Neuronal stem cell (in vitro differentiated cells): ENCODE data around the gene C1orf53.
A peak's percentile ranks its signal among the peaks of the same experiment; 100 is the strongest.

Experiments
- DNase-seq: peaks from one replicate; pipeline ENCODE4 v3.0.0-alpha.2; 2013; ENCODE audit warnings: low spot score
- H2AFZ ChIP-seq: one replicate; pipeline ENCODE4 v1.6.1; 2013; ENCODE audit warnings: mild to moderate bottlenecking, low read length, inconsistent platforms
- H2AK5ac ChIP-seq: 2 replicates; pipeline ENCODE4 v1.6.1; 2013; ENCODE audit warnings: low read depth, mild to moderate bottlenecking, inconsistent platforms, low read length, moderate library complexity, mixed read lengths
- H2BK120ac ChIP-seq: 2 replicates; pipeline ENCODE4 v1.6.1; 2013; ENCODE audit warnings: low read depth, mild to moderate bottlenecking, inconsistent platforms, low read length, moderate library complexity, mixed read lengths
- H2BK12ac ChIP-seq: one replicate; pipeline ENCODE4 v1.6.1; 2013; ENCODE audit warnings: low read length, inconsistent platforms
- H2BK15ac ChIP-seq: 2 replicates; pipeline ENCODE4 v1.6.1; 2013; ENCODE audit warnings: mild to moderate bottlenecking, low read length, inconsistent platforms, mixed read lengths
- H2BK5ac ChIP-seq: one replicate; pipeline ENCODE4 v1.6.1; 2013; ENCODE audit warnings: inconsistent platforms, mild to moderate bottlenecking, low read length, moderate library complexity
- H3K14ac ChIP-seq: one replicate; pipeline ENCODE4 v1.6.1; 2013; ENCODE audit warnings: low read length, inconsistent platforms
- H3K18ac ChIP-seq: 2 replicates; pipeline ENCODE4 v1.6.1; 2013; ENCODE audit warnings: low read length, inconsistent platforms
- H3K23ac ChIP-seq: 2 replicates; pipeline ENCODE4 v1.6.1; 2013; ENCODE audit warnings: low read depth, mild to moderate bottlenecking, mixed read lengths, low read length, inconsistent platforms; ENCODE audit not compliant: poor library complexity
- H3K27ac ChIP-seq: replicated peaks from 3 replicates; pipeline ENCODE4 v1.5.1; 2013; ENCODE audit warnings: low read length, inconsistent platforms
- H3K27me3 ChIP-seq, 3 experiments: 2 replicates each; pipeline ENCODE4 v1.6.1; 2013; ENCODE audit warnings: low read length in 3 of 3, mild to moderate bottlenecking in 2 of 3, inconsistent platforms in 1 of 3, low read depth in 1 of 3, mixed read lengths in 1 of 3, moderate library complexity in 1 of 3; ENCODE audit not compliant: control insufficient read depth in 3 of 3, insufficient read depth in 3 of 3
- H3K36me3 ChIP-seq, 2 donors: replicated peaks in 1 of 2; 2 replicates each; pipeline ENCODE4 v1.6.1; 2013; ENCODE audit warnings: low read length in 2 of 2; ENCODE audit not compliant: control insufficient read depth in 2 of 2, insufficient read depth in 2 of 2
- H3K4ac ChIP-seq: 2 replicates; pipeline ENCODE4 v1.6.1; 2013; ENCODE audit warnings: inconsistent platforms, mild to moderate bottlenecking, low read length, moderate library complexity
- H3K4me1 ChIP-seq, 2 donors: 1 replicate in 1 of 2; 2 replicates in 1 of 2; pipeline ENCODE4 v1.6.1; 2013; ENCODE audit warnings: low read length in 2 of 2, low read depth in 1 of 2; ENCODE audit not compliant: control insufficient read depth in 2 of 2, insufficient read depth in 1 of 2
- H3K4me2 ChIP-seq: one replicate; pipeline ENCODE4 v1.6.1; 2013; ENCODE audit warnings: mild to moderate bottlenecking, low read length, inconsistent platforms; ENCODE audit not compliant: insufficient read depth, poor library complexity, severe bottlenecking
- H3K4me3 ChIP-seq, 2 donors: 2 replicates each; pipeline ENCODE4 v1.5.1; 2013; ENCODE audit warnings: low read length in 2 of 2, mild to moderate bottlenecking in 2 of 2, inconsistent platforms in 1 of 2, moderate library complexity in 1 of 2
- H3K79me1 ChIP-seq: one replicate; pipeline ENCODE4 v1.6.1; 2013; ENCODE audit warnings: low read depth, mild to moderate bottlenecking, inconsistent platforms, low read length, moderate library complexity
- H3K9ac ChIP-seq: one replicate; pipeline ENCODE4 v1.6.1; 2013; ENCODE audit warnings: mild to moderate bottlenecking, low read depth, low read length, inconsistent platforms; ENCODE audit not compliant: poor library complexity
- H3K9me3 ChIP-seq, 2 donors: replicated peaks in 1 of 2; 2 replicates each; pipeline versions ENCODE3 to v1.6.1; 2013; ENCODE audit warnings: low read length in 2 of 2, mild to moderate bottlenecking in 2 of 2, inconsistent platforms in 1 of 2, low read depth in 1 of 2, mixed read lengths in 1 of 2, moderate library complexity in 1 of 2; ENCODE audit not compliant: control insufficient read depth in 2 of 2, insufficient read depth in 1 of 2
- H4K8ac ChIP-seq: one replicate; pipeline ENCODE4 v1.6.1; 2013; ENCODE audit warnings: low read depth, mild to moderate bottlenecking, inconsistent platforms, low read length, moderate library complexity
- H4K91ac ChIP-seq: one replicate; pipeline ENCODE4 v1.6.1; 2013; ENCODE audit warnings: low read length, low read depth, mild to moderate bottlenecking, inconsistent platforms; ENCODE audit not compliant: poor library complexity
- WGBS, 2 donors: extraction: QIAGEN DNeasy Blood & Tissue Kit; methylation state at CpG; one replicate each; pipeline ENCODE4 v1.1.7; 2013; ENCODE audit warnings: missing lambda C conversion rate in 2 of 2, mixed read lengths in 1 of 2; ENCODE audit not compliant: insufficient read length in 2 of 2, insufficient replicate concordance in 1 of 2; ENCODE audit errors: extremely low coverage in 2 of 2; 5-methylcytosine and 5-hydroxymethylcytosine counted together

Gene C1orf53

DNA sequence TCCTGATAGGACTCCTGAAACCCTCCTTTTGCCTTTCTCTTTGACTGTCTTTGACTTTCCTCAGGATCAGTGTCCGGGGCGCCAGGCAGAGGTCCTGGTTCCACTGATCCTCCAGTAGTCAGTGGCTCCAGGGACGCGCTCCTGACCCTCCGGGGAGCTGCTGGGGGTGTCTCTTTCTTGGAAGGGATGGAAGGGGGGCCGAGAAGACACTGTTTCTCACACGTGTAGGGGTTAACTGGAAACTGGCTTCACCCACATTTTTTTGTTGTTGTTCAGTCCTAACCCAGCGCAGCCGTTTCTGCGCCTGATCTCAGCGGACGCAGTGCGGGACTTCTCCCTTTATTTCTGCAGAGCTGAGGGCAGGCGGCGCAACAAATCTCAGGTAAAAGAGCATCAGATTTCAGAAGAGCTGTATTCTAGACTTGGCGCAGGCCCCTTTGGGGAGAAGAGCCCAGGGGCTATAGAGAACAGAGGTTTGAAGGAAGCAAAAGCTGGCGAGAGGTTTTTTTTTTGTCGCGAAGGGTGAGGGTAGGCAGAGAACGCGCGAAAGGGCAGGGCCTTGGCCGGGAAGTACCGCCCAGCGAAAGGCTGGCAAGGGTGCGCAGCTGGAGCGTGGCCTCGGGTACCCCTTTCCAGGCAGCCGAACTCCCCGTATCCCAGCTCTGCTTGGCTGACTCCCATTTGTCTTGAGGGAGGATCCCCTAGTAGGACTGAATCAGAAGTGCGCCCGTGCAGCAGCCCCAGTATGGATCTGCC is 10.5 kb downstream of the C1orf53 start:
- H2BK15ac ChIP-seq, result peak overlapping the region; percentile 15
- no CpG with 5 or more reads among the region's 32 CpGs for WGBS, 2 donors
- DNase-seq, result peak; percentile 17
- peak overlapping the region; percentile 36 for H3K4me2 ChIP-seq
- H3K4ac ChIP-seq, result no peak overlapping the region
- no peak overlapping the region for H2BK5ac ChIP-seq
- no peak overlapping the region for H2BK12ac ChIP-seq
- no peak overlapping the region for H3K14ac ChIP-seq
- no peak overlapping the region for H4K91ac ChIP-seq
- H3K4me3 ChIP-seq, result no peak overlapping the region
- peaks cover 57 to 100% (median 98%) of the 10 kb centered on the region in 3 experiments for H3K27me3 ChIP-seq
- H3K36me3 ChIP-seq, result no peaks in the 10 kb centered on the region
- H2AFZ ChIP-seq, result peak overlapping the region; percentile 18
- H3K9ac ChIP-seq, result peak overlapping the region; percentile 50
- no peak overlapping the region for H3K27ac ChIP-seq
- peak overlapping the region; percentile 21 for H3K18ac ChIP-seq
- H3K9me3 ChIP-seq, result peaks cover 2 to 3% of the 10 kb centered on the region in 2 donors
- H4K8ac ChIP-seq, result no peak overlapping the region
- no peaks in the 10 kb centered on the region for H3K79me1 ChIP-seq
- H2AK5ac ChIP-seq, result no peak overlapping the region
- peak overlapping the region; percentile 77 for H3K23ac ChIP-seq
- H2BK120ac ChIP-seq, result no peak overlapping the region
- H3K4me1 ChIP-seq, result peaks cover 9 to 29% of the 10 kb centered on the region in 2 donors

GRCh38 chr1:197913495-197914276 is 11.3 kb downstream of the C1orf53 start:
- no peak overlapping the region for H2AK5ac ChIP-seq
- no peaks in the 10 kb centered on the region for H3K79me1 ChIP-seq
- H3K14ac ChIP-seq, result no peak overlapping the region
- no peak overlapping the region for H3K27ac ChIP-seq
- H4K91ac ChIP-seq, result no peak overlapping the region
- peak overlapping the region; percentile 19 for H3K18ac ChIP-seq
- H3K23ac ChIP-seq, result no peak overlapping the region
- no peak overlapping the region for H3K4me3 ChIP-seq
- H3K4me1 ChIP-seq, result peaks cover 11 to 33% of the 10 kb centered on the region in 2 donors
- no peak overlapping the region for H3K4me2 ChIP-seq
- H2AFZ ChIP-seq, result no peak overlapping the region
- H2BK5ac ChIP-seq, result no peak overlapping the region
- no peak overlapping the region for H4K8ac ChIP-seq
- H2BK120ac ChIP-seq, result no peak overlapping the region
- peaks cover 62 to 100% (median 98%) of the 10 kb centered on the region in 3 experiments for H3K27me3 ChIP-seq
- peak; percentile 15 for DNase-seq
- no CpG with 5 or more reads among the region's 26 CpGs for WGBS, 2 donors
- H2BK15ac ChIP-seq, result no peak overlapping the region
- H3K36me3 ChIP-seq, result no peaks in the 10 kb centered on the region
- no peak overlapping the region for H3K4ac ChIP-seq
- peaks cover 0 to 3% of the 10 kb centered on the region in 2 donors for H3K9me3 ChIP-seq
- peak overlapping the region; percentile 50 for H3K9ac ChIP-seq
- H2BK12ac ChIP-seq, result no peak overlapping the region

GRCh38 chr1:197914510-197914909 is 12.1 kb downstream of the C1orf53 start:
- no peak overlapping the region for H2BK120ac ChIP-seq
- H3K4ac ChIP-seq, result no peak overlapping the region
- no peak overlapping the region for H3K27ac ChIP-seq
- H2AK5ac ChIP-seq, result no peak overlapping the region
- no peak overlapping the region for H3K4me3 ChIP-seq
- no peak overlapping the region for H2AFZ ChIP-seq
- H3K14ac ChIP-seq, result no peak overlapping the region
- no peak overlapping the region for H2BK12ac ChIP-seq
- H2BK15ac ChIP-seq, result no peak overlapping the region
- H3K4me1 ChIP-seq, result peaks cover 11 to 33% of the 10 kb centered on the region in 2 donors
- no peak overlapping the region for H4K91ac ChIP-seq
- no peak overlapping the region for H3K18ac ChIP-seq
- H3K27me3 ChIP-seq, result peaks cover 62 to 100% (median 98%) of the 10 kb centered on the region in 3 experiments
- WGBS, 2 donors, result no CpG with 5 or more reads among the region's 5 CpGs
- DNase-seq, result peak; percentile 15
- no peaks in the 10 kb centered on the region for H3K36me3 ChIP-seq
- peaks cover 0 to 3% of the 10 kb centered on the region in 2 donors for H3K9me3 ChIP-seq
- H3K9ac ChIP-seq, result no peak overlapping the region
- no peak overlapping the region for H2BK5ac ChIP-seq
- H3K79me1 ChIP-seq, result no peaks in the 10 kb centered on the region
- no peak overlapping the region for H3K23ac ChIP-seq
- no peak overlapping the region for H3K4me2 ChIP-seq
- no peak overlapping the region for H4K8ac ChIP-seq
